Dermis microvascular lymphatic vessel endothelial cell (primary cell): ENCODE results near the gene TSPAN9. TPM values are rescaled to one million over a fixed set of nuclear protein-coding genes. Genes with fewer than 3 reads are reported as not detected.
A peak's percentile ranks its signal among the peaks of the same experiment; 100 is the strongest.

Experiments
- DNase-seq, 2 donors: peaks; one replicate each; pipeline versions ENCODE4 v3.0.0 to v3.0.0-alpha.2; 2010; ENCODE audit warnings: low read depth in 2 of 2
- total RNA-seq: library from RNA; depleted of rRNA; stranded (reverse); fragments of >200 nt; gene quantifications from 2 replicates; pipeline ENCODE4 v1.2.1, GENCODE V29; 2014

TSPAN9 gene
- total RNA-seq, 1 donor from 2014 or later, result 68.3 TPM

- no peak for DNase-seq
Measured at GRCh38 chr12:3265406-3265805, 188.2 kb downstream of the TSPAN9 start.

- no peak for DNase-seq
Measured at GRCh38 chr12:3266638-3267037, 189.5 kb downstream of the TSPAN9 start.

- no peak for DNase-seq
Measured at GRCh38 chr12:3267690-3268089, 190.5 kb downstream of the TSPAN9 start.

- no peak for DNase-seq
Measured at GRCh38 chr12:3269594-3269993, 192.4 kb downstream of the TSPAN9 start.

- no peak for DNase-seq
Measured at GRCh38 chr12:3271146-3271545, 194.0 kb downstream of the TSPAN9 start.

- no peak for DNase-seq
Measured at GRCh38 chr12:3271639-3272038, 194.5 kb downstream of the TSPAN9 start.

GRCh38 chr12:3272958-3273357 is 195.8 kb downstream of the TSPAN9 start:
- no peak for DNase-seq

GRCh38 chr12:3273409-3273853 is 196.3 kb downstream of the TSPAN9 start:
- no peak for DNase-seq

GRCh38 chr12:3274664-3275063 is 197.5 kb downstream of the TSPAN9 start:
- DNase-seq, result no peak

- DNase-seq, result peak; percentile 48 to 69
Measured at GRCh38 chr12:3275171-3276041, 198.2 kb downstream of the TSPAN9 start.

- DNase-seq, result no peak
Measured at GRCh38 chr12:3276226-3276625, 199.0 kb downstream of the TSPAN9 start.

- DNase-seq, result no peak
Measured at GRCh38 chr12:3277306-3277943, 200.2 kb downstream of the TSPAN9 start.

GRCh38 chr12:3278681-3279414 is 201.7 kb downstream of the TSPAN9 start:
- no peak for DNase-seq

GRCh38 chr12:3279415-3279780 is 202.2 kb downstream of the TSPAN9 start:
- no peak for DNase-seq

- peak in 1 of 2 donors; percentile 11 for DNase-seq
Measured at GRCh38 chr12:3279832-3280231, 202.7 kb downstream of the TSPAN9 start.

- DNase-seq, result no peak
Measured at GRCh38 chr12:3280967-3281366, 203.8 kb downstream of the TSPAN9 start.

GRCh38 chr12:3281588-3282383 is 204.6 kb downstream of the TSPAN9 start:
- DNase-seq, result no peak

- no peak for DNase-seq
Measured at GRCh38 chr12:3282384-3282670, 205.1 kb downstream of the TSPAN9 start.

GRCh38 chr12:3283137-3283680 is 206.0 kb downstream of the TSPAN9 start:
- DNase-seq, result no peak

- DNase-seq, result no peak
Measured at GRCh38 chr12:3284405-3284804, 207.2 kb downstream of the TSPAN9 start.

- DNase-seq, result no peak
Measured at GRCh38 chr12:3285570-3285969, 208.4 kb downstream of the TSPAN9 start.
